HFFc6 (cell line): Measurements from ENCODE around the gene ZSCAN20. TPM values are rescaled to one million over a fixed set of nuclear protein-coding genes. Genes with fewer than 3 reads are reported as not detected.

ENCODE experiments used
- DNase-seq: peaks from one replicate; pipeline ENCODE4 v3.0.0-alpha.2; 2018
- H3K27ac Mint-ChIP-seq: 2 replicates; pipeline ENCODE4 v1.8.0; 2020; ENCODE audit warnings: mild to moderate bottlenecking, mixed read lengths
- H3K27me3 Mint-ChIP-seq: 2 replicates; pipeline ENCODE4 v1.8.0; 2021; ENCODE audit warnings: mild to moderate bottlenecking, moderate library complexity, mixed read lengths; ENCODE audit not compliant: insufficient read depth
- H3K36me3 Mint-ChIP-seq: 2 replicates; pipeline ENCODE4 v1.8.0; 2021; ENCODE audit warnings: low read depth, mixed read lengths
- H3K4me1 Mint-ChIP-seq: 2 replicates; pipeline ENCODE4 v1.8.0; 2020; ENCODE audit warnings: low read depth, mixed read lengths
- H3K4me3 Mint-ChIP-seq: 2 replicates; pipeline ENCODE4 v1.8.0; 2020; ENCODE audit warnings: mild to moderate bottlenecking, moderate library complexity, mixed read lengths
- H3K9me3 Mint-ChIP-seq: 2 replicates; pipeline ENCODE4 v1.8.0; 2020; ENCODE audit warnings: mild to moderate bottlenecking, mixed read lengths
- total RNA-seq, 6 experiments: library from RNA; stranded (reverse); fragmentation: NEBNext Ultra II Directional; extraction: Animal tissue kit (Norgen Biotek cat#: 25700); gene quantifications; 2 replicates in 1 of 6; 3 replicates in 5 of 6; pipeline ENCODE4 v1.2.3, GENCODE V29; 2021
- TF ChIP-seq, protein P1 (sequence below): fragments of 200-600 bp; sonication (generic); IDR thresholded peaks from 2 replicates; pipeline ENCODE4 v1.5.0; 2021; ENCODE audit warnings: antibody characterized with exemption, mild to moderate bottlenecking

The ZSCAN20 gene
- total RNA-seq, 6 experiments from 2014 or later: 5.0 to 6.2 (median 5.6) TPM

DNA sequence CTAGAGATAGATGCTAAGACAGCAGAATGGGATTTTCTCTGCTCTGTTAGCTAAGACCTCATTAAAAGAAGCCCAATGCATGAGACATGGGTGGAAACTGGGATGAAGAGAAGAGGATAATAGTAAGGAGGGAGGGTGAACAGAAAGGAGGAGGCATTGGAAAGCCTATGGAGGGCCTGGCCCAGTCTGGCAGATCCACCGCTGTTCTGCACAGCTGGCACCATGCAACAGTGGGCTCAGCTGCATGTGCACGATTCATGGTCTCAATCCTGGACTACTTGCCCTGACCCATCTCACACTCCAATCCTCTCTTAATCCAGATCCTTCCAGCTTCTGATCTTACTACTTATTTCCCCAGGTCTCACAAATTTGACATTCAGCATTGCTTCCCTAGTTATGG, 43.8 kb upstream of the ZSCAN20 start:
- Mint-ChIP-seq H3K4me3 (no peak overlapping the region), H3K4me1 (peaks cover 25% of the 10 kb centered on the region), H3K9me3 (no peaks in the 10 kb centered on the region), H3K27me3 (no peaks in the 10 kb centered on the region), H3K27ac (no peak overlapping the region), H3K36me3 (peaks cover 14% of the 10 kb centered on the region)
- no peak for DNase-seq
- TF ChIP-seq, protein P1, sequence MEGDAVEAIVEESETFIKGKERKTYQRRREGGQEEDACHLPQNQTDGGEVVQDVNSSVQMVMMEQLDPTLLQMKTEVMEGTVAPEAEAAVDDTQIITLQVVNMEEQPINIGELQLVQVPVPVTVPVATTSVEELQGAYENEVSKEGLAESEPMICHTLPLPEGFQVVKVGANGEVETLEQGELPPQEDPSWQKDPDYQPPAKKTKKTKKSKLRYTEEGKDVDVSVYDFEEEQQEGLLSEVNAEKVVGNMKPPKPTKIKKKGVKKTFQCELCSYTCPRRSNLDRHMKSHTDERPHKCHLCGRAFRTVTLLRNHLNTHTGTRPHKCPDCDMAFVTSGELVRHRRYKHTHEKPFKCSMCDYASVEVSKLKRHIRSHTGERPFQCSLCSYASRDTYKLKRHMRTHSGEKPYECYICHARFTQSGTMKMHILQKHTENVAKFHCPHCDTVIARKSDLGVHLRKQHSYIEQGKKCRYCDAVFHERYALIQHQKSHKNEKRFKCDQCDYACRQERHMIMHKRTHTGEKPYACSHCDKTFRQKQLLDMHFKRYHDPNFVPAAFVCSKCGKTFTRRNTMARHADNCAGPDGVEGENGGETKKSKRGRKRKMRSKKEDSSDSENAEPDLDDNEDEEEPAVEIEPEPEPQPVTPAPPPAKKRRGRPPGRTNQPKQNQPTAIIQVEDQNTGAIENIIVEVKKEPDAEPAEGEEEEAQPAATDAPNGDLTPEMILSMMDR: no peak

DNA sequence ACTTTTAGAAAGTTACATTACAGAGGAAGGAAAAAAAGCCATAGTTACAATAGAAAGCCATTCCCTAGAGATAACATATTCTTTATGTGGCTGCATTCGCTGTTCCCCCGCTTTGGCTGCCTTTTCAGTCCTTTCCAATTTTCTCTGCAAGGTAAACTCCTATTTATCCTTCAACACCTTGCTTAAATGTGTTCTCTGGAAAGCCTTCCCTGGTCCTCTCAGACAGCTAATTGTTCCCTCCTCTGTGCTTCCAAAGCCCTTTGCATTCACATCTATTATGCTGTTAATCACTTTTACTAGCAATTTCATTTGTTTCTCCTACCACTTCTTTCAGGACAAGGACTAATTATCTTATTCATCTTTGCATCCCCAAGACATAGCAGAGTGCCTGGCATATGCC, 43.1 kb upstream of the ZSCAN20 start:
- no peaks in the 10 kb centered on the region for H3K27me3 Mint-ChIP-seq
- H3K36me3 Mint-ChIP-seq: peaks cover 14% of the 10 kb centered on the region
- no peaks in the 10 kb centered on the region for H3K9me3 Mint-ChIP-seq
- no peak overlapping the region for H3K27ac Mint-ChIP-seq
- no peak overlapping the region for H3K4me3 Mint-ChIP-seq
- DNase-seq: no peak
- peaks cover 32% of the 10 kb centered on the region for H3K4me1 Mint-ChIP-seq
- TF ChIP-seq, protein P1: no peak

DNA sequence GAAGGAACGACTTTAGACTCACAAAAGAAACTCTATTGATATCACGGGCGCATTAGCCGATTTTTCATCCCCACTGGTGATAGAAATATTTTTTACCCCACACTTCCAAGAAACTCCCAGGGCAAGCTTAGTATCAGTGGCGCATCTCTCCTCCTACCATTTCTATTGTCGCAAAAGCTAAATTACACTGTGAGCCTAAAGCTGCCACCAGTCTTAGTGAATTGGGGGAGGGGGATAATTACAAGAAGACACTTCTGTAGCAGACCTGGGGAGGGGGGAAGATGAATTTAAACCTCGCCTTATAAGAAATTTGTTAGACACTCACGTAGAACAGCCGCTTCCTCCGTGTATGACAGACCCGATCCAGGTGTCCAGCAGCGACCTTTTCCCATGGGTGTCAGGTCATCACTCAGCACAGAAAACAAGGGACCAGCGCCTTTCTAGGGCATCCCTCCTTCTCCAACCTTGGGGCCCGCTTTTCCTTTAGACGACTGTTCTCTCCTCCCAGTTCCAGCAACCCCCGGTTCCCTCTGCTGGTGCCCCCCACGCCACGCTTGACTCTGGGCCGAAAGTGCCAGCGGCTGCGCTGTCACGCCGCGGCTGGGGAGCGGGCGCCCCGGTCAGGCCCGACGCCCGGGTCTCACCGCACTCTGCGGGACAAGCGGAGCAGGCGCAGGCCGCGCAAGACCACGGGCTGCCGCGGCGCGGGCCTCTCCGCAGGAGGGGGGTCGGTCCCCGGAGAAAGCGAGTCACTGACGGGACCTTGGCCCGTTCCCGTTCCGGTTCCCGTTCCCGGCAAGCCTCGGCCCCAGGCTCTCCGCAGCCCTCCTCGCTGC, 42.4 kb upstream of the ZSCAN20 start:
- Mint-ChIP-seq H3K4me1 (peaks cover 39% of the 10 kb centered on the region), H3K36me3 (peaks cover 14% of the 10 kb centered on the region), H3K27ac (no peak overlapping the region), H3K27me3 (no peaks in the 10 kb centered on the region), H3K4me3 (no peak overlapping the region), H3K9me3 (no peaks in the 10 kb centered on the region)
- TF ChIP-seq, protein P1: no peak
- no peak for DNase-seq

DNA sequence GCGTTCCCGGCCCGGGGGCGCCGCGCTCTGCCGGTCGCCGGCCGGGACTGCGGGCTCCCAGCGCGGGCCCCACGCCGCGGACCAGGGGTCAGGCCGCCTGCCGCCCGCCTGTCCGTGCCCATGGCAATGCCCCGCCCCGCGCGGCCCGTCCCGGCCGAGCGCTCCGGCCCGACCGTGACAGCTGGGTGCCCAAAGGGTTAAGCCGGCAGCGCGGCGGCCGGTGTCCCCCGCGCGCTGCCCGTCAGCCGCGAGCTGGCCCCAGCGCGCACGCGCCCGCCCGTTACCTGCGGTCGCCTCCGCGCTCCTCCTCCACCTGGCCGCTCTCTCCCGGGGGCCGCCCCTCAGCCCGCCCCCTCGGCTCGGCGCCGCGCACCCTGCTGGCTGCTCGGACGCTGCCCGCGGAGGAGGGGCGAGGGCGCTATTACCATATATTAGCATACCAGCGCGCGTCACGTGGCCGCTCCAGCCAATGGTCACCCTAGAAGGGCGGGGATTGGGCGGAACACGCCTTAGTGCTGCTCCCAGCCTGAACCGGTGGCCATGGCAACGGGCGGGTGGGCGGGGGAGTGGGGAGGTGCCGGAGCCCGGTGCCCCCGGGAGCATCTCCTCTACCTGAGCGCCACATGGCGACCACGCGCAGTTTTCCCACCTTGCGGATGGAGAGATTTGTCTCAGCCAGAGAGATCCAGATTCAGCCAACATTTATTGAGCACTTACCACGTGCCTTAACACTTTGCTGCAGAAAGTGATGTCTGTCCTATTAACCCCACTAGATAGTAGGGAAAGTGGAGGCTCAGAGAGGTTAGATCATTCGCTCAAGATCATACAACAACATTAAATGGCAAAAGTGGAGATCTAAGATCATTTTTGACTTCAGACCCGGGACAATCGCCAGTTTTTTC, 41.5 kb upstream of the ZSCAN20 start, which contains the start of gene PHC2:
Gene PHC2, minus strand, starts transcription at position 404 of the 902 bp plus-strand sequence. CDS start 55,556 bp downstream, outside the sequence.
- no peaks in the 10 kb centered on the region for H3K9me3 Mint-ChIP-seq
- TF ChIP-seq, protein P1: peak; percentile 71
- H3K4me1 Mint-ChIP-seq: peaks cover 47% of the 10 kb centered on the region
- H3K4me3 Mint-ChIP-seq: peak within 1 kb of the TSS; percentile 31; the same call in 1 of the 2 replicates
- peak; percentile 92 for DNase-seq
- peaks cover 5% of the 10 kb centered on the region for H3K36me3 Mint-ChIP-seq
- peak within 1 kb of the TSS; percentile 58 for H3K27ac Mint-ChIP-seq
- no peaks in the 10 kb centered on the region for H3K27me3 Mint-ChIP-seq

DNA sequence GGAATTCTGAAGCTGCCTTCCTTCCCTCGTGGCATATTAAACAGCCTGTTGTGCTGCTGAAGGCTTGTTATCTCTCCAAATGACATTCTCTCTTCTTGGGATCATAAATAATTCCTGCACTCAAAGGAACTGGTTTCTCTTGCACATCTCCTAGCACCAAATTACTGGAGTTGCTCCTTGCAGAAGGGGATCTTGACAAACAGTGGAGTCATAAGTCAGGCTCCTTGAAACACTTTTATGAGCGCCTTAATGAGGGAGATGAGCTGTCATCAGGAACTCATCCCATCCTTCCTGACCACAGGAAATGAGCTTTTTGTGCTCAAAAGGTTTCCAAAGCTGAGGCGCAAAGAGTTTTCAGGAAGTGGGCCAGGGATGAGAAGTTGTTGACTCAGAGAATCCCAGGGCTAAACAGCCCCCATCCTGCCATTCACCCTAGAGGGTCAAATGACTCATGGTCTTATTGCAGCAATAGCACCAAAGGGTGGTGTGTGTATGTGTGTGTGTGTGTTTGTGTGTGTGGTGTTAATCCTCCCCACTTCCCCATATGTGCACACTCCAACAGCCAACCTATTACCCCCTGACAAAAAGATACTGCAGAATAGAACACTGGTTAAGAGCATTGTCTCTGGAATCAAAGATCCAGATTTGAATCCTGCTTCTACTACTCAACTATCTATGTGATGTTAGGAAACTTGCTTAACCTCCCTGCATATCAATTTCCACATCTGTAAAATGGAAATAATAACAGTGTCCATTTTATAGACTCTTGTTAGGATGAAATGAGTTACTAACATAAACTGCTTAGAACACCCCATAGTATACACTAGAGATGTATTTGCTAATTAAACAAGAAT, 38.7 kb upstream of the ZSCAN20 start:
- Mint-ChIP-seq H3K27ac (peak overlapping the region; percentile 86), H3K9me3 (no peaks in the 10 kb centered on the region), H3K4me3 (0 out of 2 replicates have a peak overlapping the region, but pooled peaks have one; percentile 21), H3K4me1 (peaks cover 53% of the 10 kb centered on the region), H3K27me3 (0 out of 2 replicates have a peak, but pooled peaks cover 3% of the 10 kb centered on the region), H3K36me3 (no peaks in the 10 kb centered on the region; the same call in 1 of the 2 replicates)
- peak; percentile 100 for DNase-seq
- TF ChIP-seq, protein P1: no peak
